Measurements from ENCODE around the gene IL23A. TPM values are rescaled to one million over a fixed set of nuclear protein-coding genes. Genes with fewer than 3 reads are reported as not detected.
A peak's percentile ranks its signal among the peaks of the same experiment; 100 is the strongest.
"Not testable (repeated sequence)": the region's sequence is repeated elsewhere in the genome, so short reads cannot be mapped to it uniquely, and the experiment has no call there.

IL23A gene
- total and polyA plus RNA-seq, 2 experiments from 2014 or later = 0.31 TPM; not detected in 1

- no peak overlapping the region for H3K9ac ChIP-seq
- H3K4me3 ChIP-seq = no peak overlapping the region
- H4K20me1 ChIP-seq (ENCODE audit: insufficient read depth) = no peaks in the 10 kb centered on the region
- no peaks in the 10 kb centered on the region for H3K9me3 ChIP-seq (ENCODE audit: low read depth)
- H3K79me2 ChIP-seq (ENCODE audit: insufficient read depth) = no peaks in the 10 kb centered on the region
- no peak overlapping the region for H3K27ac ChIP-seq
- in situ Hi-C loops (cut with MboI) = no loop called here
- no peaks in the 10 kb centered on the region for H3K4me1 ChIP-seq (ENCODE audit: insufficient read depth)
- H3F3A ChIP-seq (ENCODE audit: insufficient read depth) = peaks cover 38% of the 10 kb centered on the region
- DNase-seq = no peak
- no peaks in the 10 kb centered on the region for H3K27me3 ChIP-seq (replicated peaks; ENCODE audit: insufficient read depth)
- H3K36me3 ChIP-seq (ENCODE audit: low read depth) = peaks cover 17% of the 10 kb centered on the region; the same call in 1 of the 2 replicates
- H2AFZ ChIP-seq = no peak overlapping the region
- TF ChIP-seq EZH2phosphoT487 (IDR thresholded peaks at IDR 0.05; ENCODE audit: insufficient read depth, low read depth) (no peak), EZH2 (IDR thresholded peaks at IDR 0.05; ENCODE audit: insufficient read depth, poor library complexity, severe bottlenecking) (no peak)
- no peak overlapping the region for H3K4me2 ChIP-seq (ENCODE audit: unreplicated experiment)
- H3K9me2 ChIP-seq (ENCODE audit: insufficient read depth) = no peaks in the 10 kb centered on the region
- 94 to 95% methylated on average over 1 of the region's 1 CpG for WGBS, 2 experiments (ENCODE audit: low coverage in 1 of 2, low lambda C conversion rate in 2 of 2, missing lambda C conversion rate in 2 of 2)
Measured at GRCh38 chr12:56339158-56339422, 406 bp downstream of the IL23A start.

- Histone ChIP-seq H3K79me2 (ENCODE audit: insufficient read depth) (no peaks in the 10 kb centered on the region), H3K36me3 (ENCODE audit: low read depth) (peaks cover 17% of the 10 kb centered on the region; the same call in 1 of the 2 replicates), H3K4me3 (no peak overlapping the region), H3K9ac (no peak overlapping the region), H3K4me2 (ENCODE audit: unreplicated experiment) (no peak overlapping the region), H3K27me3 (replicated peaks; ENCODE audit: insufficient read depth) (no peaks in the 10 kb centered on the region), H4K20me1 (ENCODE audit: insufficient read depth) (no peaks in the 10 kb centered on the region), H2AFZ (no peak overlapping the region), H3F3A (ENCODE audit: insufficient read depth) (peaks cover 34% of the 10 kb centered on the region), H3K4me1 (ENCODE audit: insufficient read depth) (no peaks in the 10 kb centered on the region), H3K27ac (no peak overlapping the region), H3K9me2 (ENCODE audit: insufficient read depth) (no peaks in the 10 kb centered on the region), H3K9me3 (ENCODE audit: low read depth) (no peaks in the 10 kb centered on the region)
- DNase-seq = no peak
- TF ChIP-seq EZH2phosphoT487 (IDR thresholded peaks at IDR 0.05; ENCODE audit: insufficient read depth, low read depth) = no peak
- TF ChIP-seq EZH2 (IDR thresholded peaks at IDR 0.05; ENCODE audit: insufficient read depth, poor library complexity, severe bottlenecking) = no peak
- in situ Hi-C loops (cut with MboI) = no loop called here
- WGBS, 2 experiments (ENCODE audit: low coverage in 1 of 2, low lambda C conversion rate in 2 of 2, missing lambda C conversion rate in 2 of 2) = 5 to 9% methylated on average over 1 of the region's 1 CpG
Measured at GRCh38 chr12:56341616-56342015, 2.9 kb downstream of the IL23A start.

GRCh38 chr12:56342290-56342689 lies 3.6 kb downstream of the IL23A start:
- H2AFZ ChIP-seq; in situ Hi-C loops (cut with MboI); H3K79me2 ChIP-seq (ENCODE audit: insufficient read depth); H3K9me3 ChIP-seq (ENCODE audit: low read depth); H3K4me2 ChIP-seq (ENCODE audit: unreplicated experiment); H4K20me1 ChIP-seq (ENCODE audit: insufficient read depth); H3K27ac ChIP-seq; H3K9ac ChIP-seq; H3K4me1 ChIP-seq (ENCODE audit: insufficient read depth); H3K27me3 ChIP-seq (replicated peaks; ENCODE audit: insufficient read depth); DNase-seq; H3K4me3 ChIP-seq; H3K9me2 ChIP-seq (ENCODE audit: insufficient read depth): not testable (repeated sequence)
- peaks cover 34% of the 10 kb centered on the region for H3F3A ChIP-seq (ENCODE audit: insufficient read depth)
- peaks cover 18% of the 10 kb centered on the region; the same call in 1 of the 2 replicates for H3K36me3 ChIP-seq (ENCODE audit: low read depth)
- WGBS, 2 experiments (ENCODE audit: low coverage in 1 of 2, low lambda C conversion rate in 2 of 2, missing lambda C conversion rate in 2 of 2) = 94 to 100% methylated on average over 2 of the region's 2 CpGs

GRCh38 chr12:56346675-56347074 lies 8.0 kb downstream of the IL23A start:
- Histone ChIP-seq H2AFZ (no peak overlapping the region), H3K9me2 (ENCODE audit: insufficient read depth) (no peaks in the 10 kb centered on the region), H4K20me1 (ENCODE audit: insufficient read depth) (no peaks in the 10 kb centered on the region), H3K4me1 (ENCODE audit: insufficient read depth) (no peaks in the 10 kb centered on the region), H3K4me3 (no peak overlapping the region), H3K27me3 (replicated peaks; ENCODE audit: insufficient read depth) (no peaks in the 10 kb centered on the region), H3K9me3 (ENCODE audit: low read depth) (no peaks in the 10 kb centered on the region), H3K36me3 (ENCODE audit: low read depth) (peaks cover 50% of the 10 kb centered on the region), H3F3A (ENCODE audit: insufficient read depth) (peaks cover 17% of the 10 kb centered on the region), H3K4me2 (ENCODE audit: unreplicated experiment) (no peak overlapping the region), H3K27ac (no peak overlapping the region), H3K9ac (no peak overlapping the region), H3K79me2 (ENCODE audit: insufficient read depth) (no peaks in the 10 kb centered on the region; the same call in 1 of the 2 replicates)
- no peak for TF ChIP-seq EZH2phosphoT487 (IDR thresholded peaks at IDR 0.05; ENCODE audit: insufficient read depth, low read depth)
- no peak for TF ChIP-seq EZH2 (IDR thresholded peaks at IDR 0.05; ENCODE audit: insufficient read depth, poor library complexity, severe bottlenecking)
- in situ Hi-C loops (cut with MboI) = no loop called here
- peak; percentile 28 for DNase-seq
- 65 to 70% methylated on average over 7 of the region's 7 CpGs for WGBS, 2 experiments (ENCODE audit: low coverage in 1 of 2, low lambda C conversion rate in 2 of 2, missing lambda C conversion rate in 2 of 2)

- Histone ChIP-seq H3K36me3 (ENCODE audit: low read depth) (peaks cover 55% of the 10 kb centered on the region), H3F3A (ENCODE audit: insufficient read depth) (peaks cover 12% of the 10 kb centered on the region)
- DNase-seq; H3K79me2 ChIP-seq (ENCODE audit: insufficient read depth); H3K27me3 ChIP-seq (replicated peaks; ENCODE audit: insufficient read depth); H3K9me2 ChIP-seq (ENCODE audit: insufficient read depth); H3K4me2 ChIP-seq (ENCODE audit: unreplicated experiment); H3K9me3 ChIP-seq (ENCODE audit: low read depth); in situ Hi-C loops (cut with MboI); H3K9ac ChIP-seq; H4K20me1 ChIP-seq (ENCODE audit: insufficient read depth); H3K27ac ChIP-seq; H2AFZ ChIP-seq; H3K4me3 ChIP-seq; H3K4me1 ChIP-seq (ENCODE audit: insufficient read depth): not testable (repeated sequence)
- WGBS, 2 experiments (ENCODE audit: low coverage in 1 of 2, low lambda C conversion rate in 2 of 2, missing lambda C conversion rate in 2 of 2) = 85 to 86% methylated on average over 9 of the region's 9 CpGs
Measured at GRCh38 chr12:56347255-56347654, 8.6 kb downstream of the IL23A start.

Data from GM23248 (cell line).